Daoy (cell line): ENCODE results near the gene TTC12. TPM values are rescaled to one million over a fixed set of nuclear protein-coding genes. Genes with fewer than 3 reads are reported as not detected.

ENCODE experiments used
- DNase-seq: peaks from one replicate; pipeline ENCODE4 v3.0.0-alpha.2; 2015; ENCODE audit warnings: low read depth
- total RNA-seq: library from RNA; depleted of rRNA; stranded (reverse); fragments of >200 nt; shearing (Covaris generic); gene quantifications from 2 replicates; pipeline ENCODE4 v1.2.3, GENCODE V29; 2014; rRNA removed

Gene TTC12, protein sequence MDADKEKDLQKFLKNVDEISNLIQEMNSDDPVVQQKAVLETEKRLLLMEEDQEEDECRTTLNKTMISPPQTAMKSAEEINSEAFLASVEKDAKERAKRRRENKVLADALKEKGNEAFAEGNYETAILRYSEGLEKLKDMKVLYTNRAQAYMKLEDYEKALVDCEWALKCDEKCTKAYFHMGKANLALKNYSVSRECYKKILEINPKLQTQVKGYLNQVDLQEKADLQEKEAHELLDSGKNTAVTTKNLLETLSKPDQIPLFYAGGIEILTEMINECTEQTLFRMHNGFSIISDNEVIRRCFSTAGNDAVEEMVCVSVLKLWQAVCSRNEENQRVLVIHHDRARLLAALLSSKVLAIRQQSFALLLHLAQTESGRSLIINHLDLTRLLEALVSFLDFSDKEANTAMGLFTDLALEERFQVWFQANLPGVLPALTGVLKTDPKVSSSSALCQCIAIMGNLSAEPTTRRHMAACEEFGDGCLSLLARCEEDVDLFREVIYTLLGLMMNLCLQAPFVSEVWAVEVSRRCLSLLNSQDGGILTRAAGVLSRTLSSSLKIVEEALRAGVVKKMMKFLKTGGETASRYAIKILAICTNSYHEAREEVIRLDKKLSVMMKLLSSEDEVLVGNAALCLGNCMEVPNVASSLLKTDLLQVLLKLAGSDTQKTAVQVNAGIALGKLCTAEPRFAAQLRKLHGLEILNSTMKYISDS
- total RNA-seq, result 6.9 and 9.9 TPM in 2 replicates

DNA sequence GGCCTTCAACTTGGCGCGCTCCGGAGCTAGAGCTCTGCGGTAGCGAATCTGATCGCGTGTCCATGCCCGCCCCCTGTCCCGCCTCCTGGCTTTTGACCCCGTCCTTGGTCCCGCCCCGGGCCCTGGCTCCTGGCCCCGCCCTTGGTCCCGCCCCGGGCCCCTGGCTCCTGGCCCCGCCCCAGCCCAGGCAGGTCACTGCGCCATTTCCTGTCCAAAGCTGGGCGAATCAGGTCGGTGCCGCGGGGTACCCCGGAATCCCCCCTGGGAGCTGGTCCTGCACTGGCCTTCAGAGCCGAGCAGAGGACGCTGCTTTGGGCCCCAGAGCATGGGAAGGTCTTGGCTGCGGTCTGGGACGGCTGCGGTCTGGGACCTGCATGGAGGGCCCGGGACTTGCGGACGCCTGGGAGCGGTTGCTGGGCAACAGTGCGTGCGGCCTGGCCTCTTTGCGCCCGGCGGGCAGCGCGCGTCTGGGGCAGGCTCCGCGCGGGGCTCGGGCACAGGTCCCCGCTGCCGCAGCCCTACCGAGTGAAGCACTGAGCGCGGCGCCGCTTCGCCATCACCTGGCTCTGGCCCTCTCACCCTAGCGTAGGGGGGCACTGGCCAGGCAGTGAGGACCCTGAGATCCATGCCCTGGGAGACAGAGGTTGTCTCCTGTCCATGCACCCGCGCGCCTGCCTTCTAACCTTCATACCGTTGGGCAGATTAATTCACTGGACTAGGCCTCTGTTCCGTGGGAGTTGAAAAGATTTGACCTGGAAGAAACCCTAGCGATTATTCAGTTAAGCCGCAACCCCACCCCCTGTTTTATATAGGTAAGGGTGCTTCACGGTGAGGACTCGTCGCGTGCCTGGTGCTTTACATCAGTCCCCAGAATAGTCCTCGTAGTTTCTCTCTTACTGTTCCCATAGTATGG is at the start of gene TTC12:
TSS of gene TTC12 (plus strand) at position 195 of the 913 bp plus-strand sequence. CDS start 1,675 bp downstream, outside the sequence.
- DNase-seq, result peak; percentile 93

DNA sequence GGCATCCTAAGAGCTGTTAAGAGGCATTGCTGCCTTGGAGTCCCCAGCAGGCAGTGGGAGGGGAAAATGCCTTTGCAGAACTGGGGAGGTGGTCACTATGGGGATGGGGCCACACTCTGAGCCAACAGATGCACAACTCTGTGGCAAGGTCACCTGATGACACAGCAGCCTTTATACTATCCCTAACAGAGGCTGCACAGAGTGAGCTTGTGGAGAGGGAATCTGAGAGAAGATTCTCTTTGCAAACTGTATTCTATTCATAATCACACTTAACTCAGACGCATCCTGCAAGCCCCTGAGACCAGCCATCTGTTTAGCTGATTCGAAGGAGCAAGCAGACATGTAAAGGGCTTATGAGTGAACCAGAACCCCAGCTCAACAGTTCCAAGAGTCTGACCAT is 49.0 kb upstream of the TTC12 start:
- DNase-seq, result no peak

DNA sequence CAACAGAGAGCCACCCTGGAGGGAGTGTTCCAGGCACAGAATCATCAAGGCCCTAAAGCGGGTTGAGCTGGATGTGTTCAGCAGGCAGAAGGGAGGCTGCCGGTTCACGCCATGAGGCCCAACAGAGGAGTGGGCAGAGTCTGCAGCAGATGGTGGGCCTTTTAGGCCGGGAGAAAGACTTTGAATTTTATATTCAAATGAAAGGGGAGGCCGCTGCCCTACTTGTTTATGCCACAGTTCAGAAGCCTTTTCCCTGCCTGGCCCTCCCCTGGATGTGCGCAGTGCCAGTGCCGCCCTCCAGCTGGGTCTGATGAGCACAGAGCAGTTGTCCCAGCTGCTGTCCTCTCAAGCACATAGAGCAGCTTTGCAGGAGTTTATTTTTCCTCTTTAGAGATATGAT is 46.9 kb upstream of the TTC12 start:
- no peak for DNase-seq

DNA sequence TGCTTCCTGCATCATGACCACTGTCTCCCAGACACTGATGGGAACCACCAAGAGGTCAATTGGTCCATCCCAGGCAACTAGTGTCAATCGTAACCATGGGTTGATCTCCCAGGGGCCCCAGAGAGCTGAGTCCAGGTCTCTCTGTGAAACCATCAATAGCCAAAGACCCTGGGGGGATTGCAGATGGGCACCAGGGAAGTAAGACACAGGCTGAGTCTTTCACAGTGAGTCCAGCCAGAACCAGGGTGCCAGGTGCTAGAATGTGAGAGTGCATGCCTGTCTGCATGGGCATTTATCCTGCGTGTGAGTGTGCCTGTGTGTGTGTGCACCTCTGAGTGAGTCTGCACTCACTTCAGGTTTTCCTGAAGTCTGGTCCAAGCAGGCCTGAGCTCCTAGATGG is 45.3 kb upstream of the TTC12 start:
- DNase-seq, result no peak

DNA sequence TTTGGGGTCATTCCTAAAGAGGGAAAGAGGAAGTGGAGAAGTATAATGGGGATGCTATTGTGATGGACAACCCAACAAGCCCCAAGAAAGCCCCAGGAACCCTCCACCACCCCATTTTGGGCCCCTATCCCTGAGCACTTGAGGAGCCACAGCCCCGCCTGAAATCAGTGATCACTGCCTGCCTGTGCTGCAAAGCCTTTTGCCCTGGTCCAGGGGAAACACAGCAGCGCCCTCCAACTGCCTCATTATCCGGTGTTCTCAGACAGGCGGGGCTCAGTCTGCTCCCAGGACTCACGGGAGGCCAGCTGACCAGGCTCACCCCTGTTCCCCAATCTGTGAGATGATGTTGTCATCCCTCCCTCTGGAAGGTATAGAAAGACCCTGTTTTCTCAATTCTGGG is 44.7 kb upstream of the TTC12 start:
- DNase-seq, result no peak

DNA sequence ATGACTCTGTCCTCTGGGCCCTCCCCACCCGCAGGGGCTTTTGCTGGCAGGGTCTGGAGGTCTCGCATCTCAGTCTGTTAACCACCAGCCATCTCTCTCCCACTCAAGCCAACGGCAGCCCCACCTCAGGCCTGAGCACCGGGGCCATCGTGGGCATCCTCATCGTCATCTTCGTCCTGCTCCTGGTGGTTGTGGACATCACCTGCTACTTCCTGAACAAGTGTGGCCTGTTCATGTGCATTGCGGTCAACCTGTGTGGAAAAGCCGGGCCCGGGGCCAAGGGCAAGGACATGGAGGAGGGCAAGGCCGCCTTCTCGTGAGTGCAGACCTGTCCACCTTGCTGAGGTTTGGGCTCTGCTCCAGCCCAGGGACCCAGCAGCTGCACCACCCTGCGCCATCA is 44.3 kb upstream of the TTC12 start:
- no peak for DNase-seq

DNA sequence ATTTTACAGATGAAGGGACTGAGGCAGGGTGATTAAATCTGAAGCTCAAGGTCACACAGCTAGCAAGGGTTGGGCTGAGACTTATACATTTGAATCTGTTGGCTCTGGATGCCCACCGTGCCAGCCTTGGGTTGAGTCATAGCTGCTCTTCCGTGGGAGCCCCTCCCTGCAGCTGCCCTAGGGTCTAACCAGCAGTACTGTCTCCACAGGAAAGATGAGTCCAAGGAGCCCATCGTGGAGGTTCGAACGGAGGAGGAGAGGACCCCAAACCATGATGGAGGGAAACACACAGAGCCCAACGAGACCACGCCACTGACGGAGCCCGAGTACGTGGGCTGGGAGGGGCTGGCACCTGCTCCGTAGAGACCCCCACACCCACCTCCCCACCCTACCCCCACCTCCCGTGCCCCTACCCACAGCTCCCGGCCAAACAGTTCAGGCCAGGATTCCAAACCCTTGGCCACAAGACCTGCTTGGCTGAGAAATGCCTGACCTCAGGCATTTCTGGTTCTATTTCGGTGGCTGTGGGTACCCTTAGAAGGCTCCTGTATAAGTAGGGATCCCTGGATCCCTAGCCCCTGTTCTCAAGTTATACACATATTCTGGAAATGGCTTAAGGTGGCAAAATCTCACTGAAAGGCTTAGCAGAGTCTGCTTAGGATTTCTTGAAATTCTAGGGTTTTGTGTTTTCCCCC is 42.7 kb upstream of the TTC12 start:
- DNase-seq, result no peak

DNA sequence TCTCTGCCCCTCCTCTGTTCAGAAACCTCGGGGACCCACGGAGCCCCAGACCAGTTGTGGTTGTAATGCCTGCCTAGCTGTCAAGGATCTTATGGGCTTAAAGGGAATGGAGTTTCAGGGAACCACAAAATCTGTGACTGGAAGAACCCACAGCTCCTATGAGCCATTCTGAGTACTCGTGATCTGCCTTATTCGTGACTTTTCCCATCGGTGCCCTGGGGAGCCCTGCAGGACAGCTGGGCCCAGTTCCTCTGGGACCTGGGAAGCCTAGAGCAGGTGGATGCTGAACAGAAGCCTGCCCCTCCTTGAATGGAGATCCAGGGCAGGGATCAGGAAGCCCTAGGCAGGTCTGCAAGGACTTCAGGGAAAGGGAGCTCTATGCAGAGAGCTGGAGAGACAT is 42.1 kb upstream of the TTC12 start:
- DNase-seq, result no peak

DNA sequence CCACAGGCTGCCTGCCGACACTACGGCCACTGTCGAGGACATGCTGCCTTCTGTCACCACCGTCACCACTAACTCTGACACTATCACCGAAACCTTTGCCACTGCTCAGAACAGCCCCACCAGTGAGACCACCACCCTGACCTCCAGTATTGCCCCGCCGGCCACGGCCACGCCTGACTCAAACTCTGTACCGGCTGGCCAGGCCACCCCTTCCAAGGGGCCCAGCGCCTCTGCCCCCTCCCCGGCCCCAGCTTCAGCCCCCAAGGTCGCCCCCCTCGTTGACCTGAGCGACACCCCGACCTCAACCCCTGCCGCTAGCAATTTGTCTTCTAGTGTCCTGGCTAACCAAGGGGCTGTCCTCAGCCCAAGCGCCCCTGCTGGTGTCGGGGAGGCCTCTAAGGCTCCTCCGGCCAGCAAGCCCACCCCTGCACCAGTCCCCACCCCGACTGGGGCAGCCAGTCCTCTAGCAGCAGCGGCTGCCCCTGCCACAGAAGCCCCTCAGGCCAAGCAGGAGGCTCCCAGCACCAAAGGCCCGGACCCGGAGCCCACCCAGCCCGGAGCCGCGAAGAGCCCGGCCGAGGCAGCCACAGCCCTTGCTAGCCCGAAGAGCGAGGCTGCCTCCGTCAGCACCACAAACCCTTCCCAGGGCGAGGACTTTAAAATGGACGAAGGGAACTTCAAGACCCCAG is 41.3 kb upstream of the TTC12 start:
- DNase-seq, result no peak

DNA sequence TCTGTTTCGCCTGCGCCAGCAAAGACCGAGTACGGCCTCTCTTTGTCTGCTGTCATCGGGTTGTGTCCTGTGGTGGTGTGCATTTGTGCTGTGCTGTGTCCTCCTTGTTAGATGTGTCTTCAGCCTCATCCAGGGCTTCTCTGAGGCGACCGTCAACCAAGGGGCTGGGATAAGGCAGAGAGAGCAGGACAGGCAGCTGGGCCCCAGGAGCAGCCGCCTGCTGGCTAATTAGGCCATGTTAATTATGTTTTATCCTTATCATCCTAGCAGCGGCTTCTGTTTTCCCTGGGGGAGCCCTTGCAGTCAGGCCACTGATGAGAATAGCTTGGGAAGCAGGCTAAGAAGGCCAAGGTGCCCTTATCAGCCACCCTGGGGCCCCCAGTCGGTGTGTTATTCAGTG is 40.7 kb upstream of the TTC12 start:
- DNase-seq, result no peak

DNA sequence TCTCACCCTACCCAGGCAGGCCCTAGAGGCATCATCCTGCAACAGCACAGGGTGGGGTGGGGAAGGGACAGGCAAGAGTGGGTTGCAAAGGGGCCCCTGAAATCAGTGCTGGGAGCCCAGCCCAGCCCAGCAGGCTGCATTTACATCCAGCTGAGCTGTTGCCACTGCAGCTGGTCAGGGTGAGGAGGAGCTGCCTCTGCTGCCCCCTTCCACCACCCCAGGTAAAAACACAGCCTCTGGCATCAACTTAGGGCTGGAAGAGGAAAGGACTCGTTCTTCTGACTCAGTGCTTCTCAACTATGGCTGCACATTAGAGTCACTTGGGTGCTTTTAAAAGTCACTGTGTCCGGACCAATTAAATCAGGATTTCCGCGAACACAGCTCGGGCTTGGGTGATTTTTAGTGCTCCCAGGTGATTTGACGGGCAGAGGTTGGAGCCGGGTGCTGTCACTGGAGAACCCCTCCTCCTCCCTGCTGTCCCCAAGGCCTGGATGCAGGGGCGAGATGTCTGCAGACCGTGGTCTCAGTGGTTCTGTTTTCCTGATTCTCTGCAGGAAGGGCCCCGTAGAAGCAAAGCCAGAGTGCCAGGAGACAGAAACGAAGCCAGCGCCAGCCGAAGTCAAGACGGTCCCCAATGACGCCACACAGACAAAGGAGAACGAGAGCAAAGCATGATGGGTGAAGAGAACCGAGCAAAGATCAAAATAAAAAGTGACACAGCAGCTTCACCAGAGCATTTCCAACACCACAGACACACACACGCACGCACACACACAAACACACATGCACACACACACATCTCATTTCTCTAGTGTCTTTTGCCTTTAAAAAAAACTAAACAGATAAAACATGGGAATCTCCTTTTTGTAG is 39.4 kb upstream of the TTC12 start:
- no peak for DNase-seq

DNA sequence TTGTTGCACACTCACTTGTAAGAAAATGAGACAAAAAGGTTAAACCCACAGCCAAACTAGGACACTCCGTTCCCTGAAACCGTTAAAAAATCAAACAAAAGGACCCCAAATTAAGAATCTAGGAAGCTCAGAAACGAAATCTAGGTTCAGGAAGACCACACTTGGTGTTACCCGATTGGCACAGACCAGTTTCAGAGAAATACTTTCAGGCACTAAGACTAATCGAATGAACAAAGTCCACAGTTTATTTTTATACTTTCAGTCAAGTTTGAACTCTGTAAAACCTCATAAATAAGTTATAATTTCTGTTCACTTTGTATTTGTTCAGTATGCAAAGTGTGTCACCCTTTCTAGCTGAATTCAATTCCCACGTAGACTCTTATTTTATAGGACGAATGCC is 38.8 kb upstream of the TTC12 start:
- no peak for DNase-seq

DNA sequence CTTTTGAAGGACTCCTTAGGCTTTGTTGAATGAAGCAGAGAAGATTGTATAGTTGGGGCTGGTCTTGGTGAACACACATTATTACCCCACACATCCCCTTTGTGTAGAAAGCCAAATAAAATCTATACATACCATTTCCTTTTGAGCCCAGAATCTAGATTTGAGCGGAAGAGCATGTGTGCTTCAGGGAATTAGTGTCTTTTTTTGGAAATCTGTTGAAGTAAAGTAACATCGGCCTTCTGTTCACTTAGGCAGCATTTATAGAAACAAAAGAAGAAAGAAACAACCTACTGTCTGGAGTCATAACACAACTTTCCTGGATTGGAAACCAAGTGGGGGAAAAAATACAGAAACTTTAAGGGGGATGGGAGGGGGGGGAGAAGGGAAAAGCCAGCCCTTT is 37.9 kb upstream of the TTC12 start:
- DNase-seq, result no peak

DNA sequence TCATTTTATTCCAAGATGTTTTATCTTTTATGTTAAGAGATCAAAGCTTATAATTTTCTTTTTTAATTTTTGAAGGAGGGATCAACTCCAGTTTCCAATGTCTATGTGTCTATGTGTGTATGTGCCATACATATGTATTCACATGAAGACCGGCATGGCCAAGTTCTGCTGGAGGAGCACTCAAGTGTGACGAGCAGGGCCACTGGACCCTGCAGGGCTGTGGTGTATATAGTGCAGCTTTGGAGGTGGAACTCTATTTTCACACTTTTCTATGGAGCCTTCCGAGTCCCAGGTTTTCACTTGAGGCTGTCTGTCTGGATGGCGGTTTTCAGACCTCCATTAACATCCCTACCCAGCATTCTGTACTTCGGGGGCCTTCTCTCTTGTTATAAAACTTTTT is 36.5 kb upstream of the TTC12 start:
- DNase-seq, result no peak

DNA sequence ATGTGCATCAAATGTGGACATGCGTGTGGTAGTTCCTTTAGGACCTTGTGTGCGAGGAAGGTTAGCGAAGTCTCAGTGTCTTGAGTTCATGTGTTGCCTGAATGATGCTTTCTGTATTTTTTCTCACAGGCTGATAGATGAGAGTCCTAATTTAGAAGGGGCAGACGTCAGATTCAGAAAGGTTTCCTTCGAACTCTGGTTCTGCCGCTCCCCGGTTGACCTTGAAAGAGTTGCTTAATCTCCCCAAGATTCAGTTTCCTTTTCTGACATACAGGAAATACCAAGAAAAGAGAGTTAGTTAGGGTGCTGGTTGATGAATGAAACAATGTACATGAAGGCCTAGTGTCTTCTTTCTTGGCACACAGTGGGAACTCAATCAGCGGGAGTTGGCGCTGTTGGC is 35.9 kb upstream of the TTC12 start:
- no peak for DNase-seq

DNA sequence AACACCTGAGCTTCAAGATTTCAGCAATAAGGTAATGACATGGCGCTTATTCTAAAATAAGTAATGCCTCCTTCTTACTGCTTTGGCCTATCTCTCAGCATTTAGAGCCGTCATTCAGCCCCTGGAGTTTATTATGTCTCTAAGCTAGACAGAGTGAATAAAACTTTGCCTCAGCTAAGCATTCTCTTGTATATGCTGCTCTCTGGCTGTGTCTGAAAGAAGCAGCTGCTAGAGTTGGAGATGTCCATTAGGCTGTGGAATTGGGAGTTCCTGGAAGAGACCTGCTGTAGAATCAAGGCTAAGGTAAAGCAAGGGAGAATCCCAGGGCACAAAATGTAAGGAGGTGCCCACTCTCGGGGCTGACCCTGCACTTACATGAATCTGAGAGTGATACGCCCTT is 35.5 kb upstream of the TTC12 start:
- DNase-seq, result no peak

DNA sequence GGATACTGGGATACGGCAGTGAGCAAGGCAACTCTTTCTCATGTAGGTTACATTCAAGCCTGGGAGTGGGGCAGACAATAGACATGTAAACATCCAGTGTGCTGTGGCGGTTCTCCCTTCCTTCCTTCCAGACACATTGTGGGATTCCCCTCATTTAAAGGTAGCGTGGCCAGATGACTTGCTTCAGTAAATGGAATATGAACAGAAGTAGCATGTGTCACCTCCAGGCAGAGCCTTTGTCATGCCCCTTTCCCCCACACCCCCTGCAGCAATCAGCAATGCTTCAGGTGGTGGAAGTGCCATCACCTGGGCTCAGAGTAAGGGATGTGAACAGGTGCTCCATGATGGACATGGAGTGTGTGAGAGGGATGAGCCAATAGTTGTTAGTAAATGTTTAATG is 34.8 kb upstream of the TTC12 start:
- no peak for DNase-seq

DNA sequence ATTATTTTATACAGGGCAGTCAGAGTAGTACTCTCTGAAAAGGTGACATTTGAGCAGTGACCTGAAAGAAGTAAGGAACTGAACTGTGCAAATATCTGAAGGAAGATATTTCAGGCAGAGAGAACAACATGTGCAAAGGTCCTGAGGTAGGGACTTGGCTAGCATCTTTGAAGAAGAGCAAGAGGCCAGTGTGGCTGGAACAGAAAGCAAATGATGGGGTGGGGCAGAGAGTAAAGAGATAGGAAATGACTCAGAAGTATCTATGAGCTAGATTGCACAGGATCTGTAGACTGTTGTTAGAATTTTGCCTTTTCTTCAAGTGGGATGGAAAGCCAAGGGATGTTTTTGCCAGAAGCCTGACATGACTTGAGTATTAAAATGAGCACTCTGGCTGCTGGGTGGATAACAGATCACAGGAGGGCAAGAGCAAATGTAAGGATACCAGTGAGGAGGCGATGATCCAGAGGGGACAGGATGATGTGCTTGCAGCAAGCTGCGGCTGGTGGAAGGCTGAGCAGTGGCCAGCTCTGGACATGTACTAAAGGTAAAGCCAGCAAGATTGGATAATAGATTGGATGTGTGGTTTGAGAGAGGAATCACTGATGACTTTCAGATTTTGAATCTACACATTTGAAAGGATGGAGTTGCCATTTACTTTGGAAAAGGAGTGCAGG is 33.2 kb upstream of the TTC12 start:
- no peak for DNase-seq

DNA sequence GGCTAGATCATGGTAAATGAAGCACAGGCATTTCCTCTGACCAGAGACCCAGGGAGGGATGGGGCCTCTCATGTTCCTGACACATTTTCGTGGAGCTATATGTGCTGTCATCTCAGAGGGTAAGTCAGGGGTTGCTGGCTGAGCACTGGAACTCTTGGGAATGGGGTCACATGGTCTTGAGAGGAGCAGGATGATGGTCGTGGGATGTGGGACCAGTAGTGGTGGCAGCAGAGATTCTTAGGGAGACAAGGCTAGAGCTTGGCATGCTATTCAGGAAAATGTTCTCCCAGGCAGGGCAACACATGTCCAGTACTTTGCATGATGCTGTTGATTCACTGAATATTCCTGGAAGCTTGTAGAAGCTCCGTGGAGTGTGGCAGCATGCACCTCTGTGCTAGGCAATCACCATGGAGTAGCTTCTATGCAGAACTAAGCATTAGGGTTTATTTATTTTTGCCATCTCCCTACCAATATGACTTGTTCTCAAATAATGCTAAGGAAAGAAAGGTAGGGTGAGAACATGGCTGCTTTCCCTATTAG is 31.4 kb upstream of the TTC12 start:
- no peak for DNase-seq
